LNCaP clone FGC (cell line): Measurements from ENCODE around the gene SAE1.
A peak's percentile ranks its signal among the peaks of the same experiment; 100 is the strongest.

Experiments used
- DNase-seq: peaks from one replicate; pipeline ENCODE4 v3.0.0-alpha.2; 2011; ENCODE audit warnings: low read depth
- H3K4me3 ChIP-seq: 2 replicates; pipeline ENCODE4 v1.5.1; 2011; ENCODE audit warnings: mild to moderate bottlenecking, low read depth, low read length, control low read depth
- TF ChIP-seq, protein P1 (sequence below): IDR thresholded peaks from 2 replicates; pipeline ENCODE4 v1.5.1; 2012; ENCODE audit warnings: mild to moderate bottlenecking; ENCODE audit not compliant: control insufficient read depth, insufficient read depth; ENCODE audit errors: extremely low read depth

SAE1 gene

DNA sequence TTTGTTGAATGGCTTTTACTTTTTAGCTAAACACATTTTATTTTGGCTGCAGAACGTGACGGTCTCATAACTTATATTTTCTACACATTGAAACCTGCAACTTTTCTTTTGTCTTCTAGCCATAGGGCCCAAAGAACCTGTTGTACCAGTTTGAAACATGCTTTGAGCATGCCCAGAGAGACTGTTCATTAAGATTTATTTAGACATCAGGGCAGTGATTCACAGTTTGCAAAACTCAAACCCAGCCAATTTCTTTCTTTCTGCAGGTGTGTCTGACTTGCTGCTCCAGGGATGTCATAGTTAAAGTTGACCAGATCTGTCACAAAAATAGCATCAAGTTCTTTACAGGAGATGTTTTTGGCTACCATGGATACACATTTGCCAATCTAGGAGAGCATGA is 22.0 kb downstream of the SAE1 start:
- TF ChIP-seq, protein P1, sequence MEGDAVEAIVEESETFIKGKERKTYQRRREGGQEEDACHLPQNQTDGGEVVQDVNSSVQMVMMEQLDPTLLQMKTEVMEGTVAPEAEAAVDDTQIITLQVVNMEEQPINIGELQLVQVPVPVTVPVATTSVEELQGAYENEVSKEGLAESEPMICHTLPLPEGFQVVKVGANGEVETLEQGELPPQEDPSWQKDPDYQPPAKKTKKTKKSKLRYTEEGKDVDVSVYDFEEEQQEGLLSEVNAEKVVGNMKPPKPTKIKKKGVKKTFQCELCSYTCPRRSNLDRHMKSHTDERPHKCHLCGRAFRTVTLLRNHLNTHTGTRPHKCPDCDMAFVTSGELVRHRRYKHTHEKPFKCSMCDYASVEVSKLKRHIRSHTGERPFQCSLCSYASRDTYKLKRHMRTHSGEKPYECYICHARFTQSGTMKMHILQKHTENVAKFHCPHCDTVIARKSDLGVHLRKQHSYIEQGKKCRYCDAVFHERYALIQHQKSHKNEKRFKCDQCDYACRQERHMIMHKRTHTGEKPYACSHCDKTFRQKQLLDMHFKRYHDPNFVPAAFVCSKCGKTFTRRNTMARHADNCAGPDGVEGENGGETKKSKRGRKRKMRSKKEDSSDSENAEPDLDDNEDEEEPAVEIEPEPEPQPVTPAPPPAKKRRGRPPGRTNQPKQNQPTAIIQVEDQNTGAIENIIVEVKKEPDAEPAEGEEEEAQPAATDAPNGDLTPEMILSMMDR = no peak
- DNase-seq = peak; percentile 87
- H3K4me3 ChIP-seq = peak overlapping the region; percentile 13

DNA sequence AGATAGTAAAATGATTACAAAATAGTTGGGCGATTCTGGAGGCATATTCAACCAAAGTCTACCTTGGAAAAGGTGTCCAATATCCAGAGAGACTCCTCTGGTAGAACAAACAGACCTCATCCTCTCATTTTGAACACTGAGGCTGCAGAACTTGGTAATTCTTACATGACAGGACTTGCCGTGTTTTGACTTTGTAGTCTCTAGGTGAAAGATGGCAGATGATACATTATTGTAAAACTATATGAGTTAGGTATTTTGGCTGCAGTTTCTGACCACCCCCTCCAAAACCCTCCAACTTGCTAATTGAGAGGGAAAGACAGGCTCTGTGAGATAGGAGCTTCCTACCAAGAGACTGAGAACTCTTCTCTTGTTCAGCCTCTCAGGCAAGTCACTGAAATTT is 22.6 kb downstream of the SAE1 start:
- TF ChIP-seq, protein P1 = no peak
- DNase-seq = no peak

DNA sequence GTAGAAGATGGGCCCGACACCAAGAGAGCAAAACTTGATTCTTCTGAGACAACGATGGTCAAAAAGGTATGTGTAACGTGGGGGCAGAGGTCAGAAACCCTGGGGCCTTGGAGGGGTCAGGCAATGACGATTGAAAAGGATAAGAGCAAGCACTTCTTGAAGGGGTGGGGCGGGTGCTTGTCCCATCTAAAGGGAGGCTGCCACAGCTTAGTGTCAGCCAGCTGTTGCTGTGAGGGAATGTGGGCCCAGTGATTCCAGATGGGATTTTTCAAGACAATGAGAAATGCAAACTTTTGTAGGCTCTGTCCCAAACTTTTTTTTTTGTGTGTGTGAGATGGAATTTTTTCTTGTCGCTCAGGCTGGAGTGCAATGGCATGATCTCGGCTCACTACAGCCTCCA is 24.5 kb downstream of the SAE1 start:
- DNase-seq = no peak
- no peak overlapping the region for H3K4me3 ChIP-seq
- TF ChIP-seq, protein P1 = no peak

More for the DNA sequence above, 22.6 kb downstream of the SAE1 start:
- no peak overlapping the region; the same call in 1 of the 2 replicates for H3K4me3 ChIP-seq

DNA sequence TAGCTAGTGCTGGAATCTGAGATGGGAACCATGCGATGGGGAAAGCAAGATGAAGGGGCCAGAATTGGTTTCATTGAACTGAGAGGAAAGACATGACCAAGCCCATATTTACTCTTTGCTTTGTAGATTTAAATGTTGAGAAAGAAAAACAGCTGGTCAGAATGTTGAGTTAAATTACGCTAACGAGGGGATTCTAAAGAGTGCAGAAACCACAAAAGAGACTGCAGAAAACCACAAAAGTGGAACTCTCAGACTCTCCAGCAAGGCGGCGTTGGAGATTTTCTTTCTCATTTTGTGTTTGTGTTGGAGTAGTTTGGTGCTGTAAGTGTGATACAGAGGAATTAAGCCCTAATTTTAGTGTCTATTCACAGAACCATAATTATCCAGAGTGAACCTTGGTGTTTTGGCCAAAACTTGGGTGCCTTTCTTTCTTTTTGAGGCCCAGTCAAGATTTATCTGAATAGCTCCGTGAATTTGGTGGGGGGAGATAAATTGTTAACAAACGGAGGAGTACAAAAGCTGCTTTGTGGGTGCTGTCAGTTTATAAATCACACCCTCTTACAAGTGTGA is 26.3 kb downstream of the SAE1 start:
- H3K4me3 ChIP-seq = no peak overlapping the region
- TF ChIP-seq, protein P1 = no peak
- no peak for DNase-seq

DNA sequence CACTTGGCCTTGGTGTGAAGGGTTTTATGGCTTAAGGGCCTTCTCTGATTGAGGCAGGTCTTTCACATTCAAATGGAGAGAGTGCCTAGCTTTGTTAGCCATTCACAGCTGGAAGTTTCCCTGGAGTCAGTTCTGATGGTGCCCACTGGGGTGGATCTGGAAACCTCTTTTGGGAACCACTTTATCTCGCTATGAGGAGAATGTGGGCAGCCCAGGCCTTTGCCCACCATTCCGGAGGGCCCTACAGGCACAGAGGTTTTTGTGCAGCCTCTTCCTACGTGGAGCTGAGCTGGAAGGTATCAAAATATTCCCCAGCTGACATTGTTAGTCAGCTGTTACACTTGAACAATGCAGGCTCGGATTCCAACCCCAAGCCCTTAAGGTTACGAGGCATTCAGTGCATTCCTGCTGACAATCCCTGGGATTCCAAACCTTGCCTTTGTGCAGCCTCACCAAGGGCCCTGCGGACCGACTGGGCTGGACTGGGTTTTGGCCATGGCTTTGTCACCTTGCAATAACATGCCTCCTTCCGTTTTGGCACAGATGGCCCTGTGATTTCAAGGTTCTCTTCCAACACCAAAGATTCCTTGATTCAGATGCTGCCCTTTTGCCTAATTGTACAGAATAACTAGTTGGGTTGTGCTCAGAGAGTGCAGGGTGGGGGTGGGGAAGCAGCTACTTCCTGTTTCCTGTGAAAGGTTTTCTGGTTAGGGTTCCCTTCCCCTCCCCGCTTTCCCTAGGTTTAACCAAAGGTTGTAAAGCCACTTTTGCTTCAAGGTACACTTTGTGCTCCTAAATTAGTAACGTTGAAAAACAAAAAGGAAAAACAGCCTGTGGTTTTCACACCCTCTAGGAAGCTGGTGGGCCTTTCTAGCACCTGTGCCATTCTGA is 27.0 kb downstream of the SAE1 start:
- no peak for DNase-seq
- TF ChIP-seq, protein P1 = no peak
- H3K4me3 ChIP-seq = no peak overlapping the region

DNA sequence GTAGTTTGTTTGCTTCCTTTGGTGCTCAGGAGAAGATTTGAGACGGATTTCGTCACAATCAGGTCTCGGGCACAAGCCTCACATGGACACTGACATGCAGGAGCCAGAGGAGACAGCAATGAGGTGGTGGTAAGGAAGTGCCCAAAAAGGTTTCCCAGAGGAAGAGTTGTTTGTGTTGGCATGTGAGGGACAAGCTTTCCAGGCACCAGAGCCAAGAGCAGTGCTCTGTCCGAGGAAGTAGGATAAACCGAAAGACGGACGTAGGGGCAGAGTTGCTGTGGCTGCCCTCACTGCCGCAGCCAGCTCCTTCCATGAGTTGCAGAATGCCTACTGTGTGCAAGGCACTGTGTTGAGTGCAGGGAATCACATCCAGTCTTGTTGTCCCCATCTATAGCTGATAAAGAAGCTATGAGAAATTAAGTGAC is 27.7 kb downstream of the SAE1 start:
- H3K4me3 ChIP-seq = no peak overlapping the region
- peak; percentile 65 for DNase-seq
- TF ChIP-seq, protein P1 = no peak
